ENCODE data around the gene EYS.

Gene EYS

GRCh38 chr6:65202738-65203137, 504.3 kb downstream of the EYS start:
- DNase-seq (ENCODE audit: low spot score) = no peak

GRCh38 chr6:65199683-65200082, 507.3 kb downstream of the EYS start:
- no peak for DNase-seq (ENCODE audit: low spot score)

GRCh38 chr6:65199121-65199520, 507.9 kb downstream of the EYS start:
- no peak for DNase-seq (ENCODE audit: low spot score)

- no peak for DNase-seq (ENCODE audit: low spot score)
Measured at GRCh38 chr6:65191471-65191870, 515.6 kb downstream of the EYS start.

- no peak for DNase-seq (ENCODE audit: low spot score)
Measured at GRCh38 chr6:65189236-65189881, 517.7 kb downstream of the EYS start.

- DNase-seq (ENCODE audit: low spot score) = no peak
Measured at GRCh38 chr6:65186826-65187225, 520.2 kb downstream of the EYS start.

GRCh38 chr6:65182681-65183080, 524.3 kb downstream of the EYS start:
- no peak for DNase-seq (ENCODE audit: low spot score)

GRCh38 chr6:65170273-65170672, 536.8 kb downstream of the EYS start:
- DNase-seq (ENCODE audit: low spot score) = no peak

GRCh38 chr6:65161661-65162060, 545.4 kb downstream of the EYS start:
- no peak for DNase-seq (ENCODE audit: low spot score)

- no peak for DNase-seq (ENCODE audit: low spot score)
Measured at GRCh38 chr6:65157025-65157424, 550.0 kb downstream of the EYS start.

- DNase-seq (ENCODE audit: low spot score) = no peak
Measured at GRCh38 chr6:65155083-65155482, 551.9 kb downstream of the EYS start.

GRCh38 chr6:65149841-65150240, 557.2 kb downstream of the EYS start:
- DNase-seq (ENCODE audit: low spot score) = no peak

- no peak for DNase-seq (ENCODE audit: low spot score)
Measured at GRCh38 chr6:65148839-65149238, 558.2 kb downstream of the EYS start.

- DNase-seq (ENCODE audit: low spot score) = no peak
Measured at GRCh38 chr6:65135567-65135966, 571.5 kb downstream of the EYS start.

- no peak for DNase-seq (ENCODE audit: low spot score)
Measured at GRCh38 chr6:65126667-65127066, 580.4 kb downstream of the EYS start.

- DNase-seq (ENCODE audit: low spot score) = no peak
Measured at GRCh38 chr6:65123521-65123920, 583.5 kb downstream of the EYS start.

GRCh38 chr6:65117817-65118409, 589.1 kb downstream of the EYS start:
- DNase-seq (ENCODE audit: low spot score) = no peak

GRCh38 chr6:65116326-65116725, 590.7 kb downstream of the EYS start:
- DNase-seq (ENCODE audit: low spot score) = no peak

GRCh38 chr6:65113581-65113980, 593.4 kb downstream of the EYS start:
- DNase-seq (ENCODE audit: low spot score) = no peak

GRCh38 chr6:65112435-65112834, 594.6 kb downstream of the EYS start:
- DNase-seq (ENCODE audit: low spot score) = no peak

- no peak for DNase-seq (ENCODE audit: low spot score)
Measured at GRCh38 chr6:65110031-65110430, 597.0 kb downstream of the EYS start.

GRCh38 chr6:65098349-65098748, 608.7 kb downstream of the EYS start:
- DNase-seq (ENCODE audit: low spot score) = no peak

- no peak for DNase-seq (ENCODE audit: low spot score)
Measured at GRCh38 chr6:65091561-65091960, 615.5 kb downstream of the EYS start.

GRCh38 chr6:65088575-65088974, 618.5 kb downstream of the EYS start:
- no peak for DNase-seq (ENCODE audit: low spot score)

All from Ammon's horn (tissue), 1 donor.